Coronary artery (tissue), 2 donors: ENCODE measurements around the gene MEX3C.

Source experiments
- DNase-seq: peaks from one replicate; pipeline ENCODE4 v3.0.0-alpha.2; 2017; ENCODE audit warnings: low spot score
- H3K27ac ChIP-seq, 2 donors: fragments of 200-600 bp; sonication (generic); one replicate each; pipeline ENCODE4 v1.5.1; 2016 to 2019
- H3K4me3 ChIP-seq: fragments of 200-600 bp; sonication (generic); 2 replicates; pipeline ENCODE4 v1.5.1; 2016; ENCODE audit warnings: mild to moderate bottlenecking, moderate library complexity
- TF ChIP-seq, protein P1 (sequence below): fragments of 200-600 bp; sonication (generic); IDR thresholded peaks from one replicate; pipeline ENCODE4 v1.5.1; 2019; ENCODE audit warnings: antibody characterized with exemption

Gene MEX3C

DNA sequence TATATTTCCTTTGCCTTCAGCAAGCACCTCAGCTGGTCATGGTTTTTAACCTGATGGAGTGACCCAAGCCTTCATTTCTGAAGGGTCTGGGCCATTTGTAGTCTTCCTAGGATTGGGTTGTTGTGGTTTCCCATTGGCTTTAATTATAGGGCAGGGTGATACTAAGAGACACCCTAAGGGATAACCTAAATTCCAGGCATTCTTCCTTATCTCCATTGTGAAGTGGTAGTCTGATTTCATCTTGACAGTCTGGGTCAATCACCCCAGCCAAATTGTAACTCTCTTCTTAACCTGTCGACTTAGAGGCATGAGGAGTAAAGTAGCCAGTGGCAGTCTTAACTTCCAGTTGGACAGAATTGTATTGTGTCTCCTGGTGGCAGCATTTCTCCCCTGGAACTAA, 30.2 kb upstream of the MEX3C start:
- no peak overlapping the region for H3K4me3 ChIP-seq
- no peak for DNase-seq

DNA sequence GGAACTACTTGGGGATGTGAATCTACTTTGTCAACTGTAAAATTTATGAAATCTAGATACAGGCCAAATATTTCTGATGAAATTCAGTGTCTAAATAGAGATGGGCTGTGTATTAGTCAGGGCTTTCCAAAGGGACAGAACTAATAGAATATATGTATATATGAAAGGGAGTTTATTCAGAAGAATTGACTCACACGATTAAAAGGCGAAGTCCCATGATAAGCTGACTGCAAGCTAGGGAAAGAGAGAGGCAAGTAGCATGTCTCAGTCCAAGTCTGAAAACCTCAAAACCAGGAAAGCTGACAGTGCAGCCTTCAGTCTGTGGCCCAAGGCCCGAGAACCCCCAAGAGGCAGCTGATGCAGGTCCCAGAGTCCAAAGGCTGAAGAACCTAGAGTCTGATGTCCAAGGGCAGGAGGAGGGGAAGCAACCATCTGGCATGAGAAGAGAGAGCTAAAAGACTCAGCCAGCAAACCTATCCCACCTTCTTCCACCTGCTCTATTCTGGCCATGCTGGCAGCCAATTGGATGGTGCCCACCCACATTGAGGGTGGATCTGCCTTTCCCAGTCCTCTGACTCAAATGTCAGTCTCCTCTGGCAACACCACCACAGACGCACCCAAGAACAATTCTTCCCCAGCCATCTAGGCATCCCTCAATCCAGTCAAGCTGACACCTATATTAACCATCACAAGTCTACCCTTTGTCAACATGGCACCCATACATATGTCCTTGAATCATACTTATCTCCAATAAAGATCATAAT, 29.3 kb upstream of the MEX3C start:
- H3K27ac ChIP-seq, result no peak overlapping the region
- H3K4me3 ChIP-seq, result no peak overlapping the region
- TF ChIP-seq, protein P1, sequence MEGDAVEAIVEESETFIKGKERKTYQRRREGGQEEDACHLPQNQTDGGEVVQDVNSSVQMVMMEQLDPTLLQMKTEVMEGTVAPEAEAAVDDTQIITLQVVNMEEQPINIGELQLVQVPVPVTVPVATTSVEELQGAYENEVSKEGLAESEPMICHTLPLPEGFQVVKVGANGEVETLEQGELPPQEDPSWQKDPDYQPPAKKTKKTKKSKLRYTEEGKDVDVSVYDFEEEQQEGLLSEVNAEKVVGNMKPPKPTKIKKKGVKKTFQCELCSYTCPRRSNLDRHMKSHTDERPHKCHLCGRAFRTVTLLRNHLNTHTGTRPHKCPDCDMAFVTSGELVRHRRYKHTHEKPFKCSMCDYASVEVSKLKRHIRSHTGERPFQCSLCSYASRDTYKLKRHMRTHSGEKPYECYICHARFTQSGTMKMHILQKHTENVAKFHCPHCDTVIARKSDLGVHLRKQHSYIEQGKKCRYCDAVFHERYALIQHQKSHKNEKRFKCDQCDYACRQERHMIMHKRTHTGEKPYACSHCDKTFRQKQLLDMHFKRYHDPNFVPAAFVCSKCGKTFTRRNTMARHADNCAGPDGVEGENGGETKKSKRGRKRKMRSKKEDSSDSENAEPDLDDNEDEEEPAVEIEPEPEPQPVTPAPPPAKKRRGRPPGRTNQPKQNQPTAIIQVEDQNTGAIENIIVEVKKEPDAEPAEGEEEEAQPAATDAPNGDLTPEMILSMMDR, result no peak
- DNase-seq, result no peak

More for the DNA sequence above, 30.2 kb upstream of the MEX3C start:
- TF ChIP-seq, protein P1, result no peak
- H3K27ac ChIP-seq, result no peak overlapping the region

DNA sequence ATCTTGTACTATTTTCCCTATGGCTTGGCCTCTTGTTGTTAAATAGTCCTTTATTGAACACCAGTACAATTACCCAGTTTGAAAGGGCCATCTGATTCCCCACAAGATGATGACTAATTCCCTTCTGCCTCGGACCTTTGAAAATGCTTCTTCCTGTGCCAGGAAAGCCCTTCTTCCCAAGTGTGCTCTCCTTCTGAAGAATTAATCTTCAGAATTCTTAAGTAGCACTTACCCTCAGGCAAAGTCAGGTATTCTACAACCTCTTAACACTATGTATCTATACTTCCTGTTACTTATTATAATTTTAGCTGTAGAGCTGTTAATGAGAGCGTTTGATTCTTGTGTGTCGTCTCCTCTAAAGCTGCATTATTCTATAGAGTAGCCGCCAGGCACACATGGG, 28.6 kb upstream of the MEX3C start:
- no peak overlapping the region for H3K27ac ChIP-seq
- TF ChIP-seq, protein P1, result no peak
- DNase-seq, result no peak
- no peak overlapping the region for H3K4me3 ChIP-seq

DNA sequence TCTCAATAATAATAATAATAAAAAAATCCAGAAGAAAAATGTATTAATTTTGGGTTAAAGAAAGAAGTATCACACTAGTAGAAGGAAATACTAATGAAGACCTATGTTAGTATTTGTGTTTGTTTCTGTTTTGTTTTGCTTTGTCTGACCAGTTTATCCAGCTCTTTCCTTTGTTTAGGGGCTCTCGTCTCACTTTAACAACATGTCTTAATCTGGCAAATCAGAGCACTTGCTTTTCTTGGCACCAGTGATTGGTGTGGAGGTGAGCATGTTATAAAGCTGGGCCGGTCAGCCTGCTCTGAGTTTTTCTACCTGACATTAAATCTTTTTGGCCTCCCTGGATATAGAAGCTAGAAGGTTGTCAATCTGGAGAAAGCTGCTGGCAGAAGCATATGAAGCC, 15.1 kb upstream of the MEX3C start:
- DNase-seq, result no peak
- no peak overlapping the region for H3K27ac ChIP-seq
- TF ChIP-seq, protein P1, result no peak
- H3K4me3 ChIP-seq, result no peak overlapping the region

DNA sequence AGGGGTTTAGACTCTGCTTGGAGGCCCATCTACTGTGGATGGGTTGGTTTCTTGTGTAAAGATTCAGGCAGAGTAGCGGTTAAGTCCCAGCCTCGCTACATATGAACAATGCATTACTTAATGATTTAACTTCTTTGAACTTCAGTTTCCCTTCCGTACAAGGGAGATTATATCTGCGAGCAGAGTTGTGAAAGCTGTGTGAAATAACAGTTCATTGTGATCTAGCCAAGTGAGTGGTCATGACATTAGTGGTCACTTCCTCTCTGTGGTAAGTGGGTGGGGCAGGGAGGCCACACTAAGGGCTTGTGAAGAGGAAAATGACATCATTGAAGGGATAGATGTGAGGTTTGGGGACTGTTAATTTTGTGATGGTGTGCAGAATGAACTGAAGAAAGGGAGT, 14.1 kb upstream of the MEX3C start:
- no peak for DNase-seq
- no peak overlapping the region for H3K27ac ChIP-seq
- TF ChIP-seq, protein P1, result no peak
- no peak overlapping the region for H3K4me3 ChIP-seq

- DNase-seq, result peak; percentile 76
- Histone ChIP-seq H3K27ac (peak overlapping the region; percentile 98 to 100), H3K4me3 (peak overlapping the region; percentile 95)
- TF ChIP-seq, protein P1, result no peak
These were observed 445 bp downstream of the MEX3C start for GRCh38 chr18:51196811-51197660.
